PC-3 (cell line): ENCODE results near the gene DHRS11. TPM values are rescaled to one million over a fixed set of nuclear protein-coding genes. Genes with fewer than 3 reads are reported as not detected.

Experiments
- ATAC-seq: fragments of 200-7000 bp; cut with Tn5 transposase; 2 replicates; pipeline ENCODE4 v1.9.1; 2020; ENCODE audit warnings: mild to moderate bottlenecking, moderate library complexity
- BruUV-seq: library from RNA; stranded (reverse); fragments of 400-500 nt; replicated peaks from 2 replicates; lab custom pipeline; 2021; lab: Mats Ljungman, UMichigan
- CTCF ChIA-PET: fragments of 300-600 bp; sonication (Branson Sonifier 250); formaldehyde crosslinking; loops from one replicate; lab custom pipeline; 2022; ENCODE audit warnings: antibody characterized with exemption; lab: Charles Lee
- POLR2A ChIA-PET: fragments of 300-600 bp; sonication (Branson Sonifier 250); formaldehyde crosslinking; loops from one replicate; lab custom pipeline; 2022; ENCODE audit warnings: antibody characterized with exemption; ENCODE audit not compliant: unreplicated experiment; lab: Charles Lee
- DNase-seq: peaks from one replicate; pipeline ENCODE4 v3.0.0-alpha.2; 2015
- H2AFZ ChIP-seq: fragments of 300-600 bp; sonication (generic); 2 replicates; pipeline ENCODE4 v1.6.0; 2016; ENCODE audit warnings: antibody characterized with exemption, low read length
- H3F3A ChIP-seq: fragments of 300-600 bp; sonication (generic); one replicate; pipeline ENCODE4 v1.6.0; 2017; ENCODE audit warnings: antibody characterized with exemption, low read length, control low read depth, mild to moderate bottlenecking; ENCODE audit not compliant: unreplicated experiment
- H3K27ac ChIP-seq: fragments of 300-600 bp; sonication (generic); 2 replicates; pipeline ENCODE4 v1.5.1; 2016; ENCODE audit warnings: mild to moderate bottlenecking, low read length
- H3K27me3 ChIP-seq: fragments of 300-600 bp; sonication (generic); 2 replicates; pipeline ENCODE4 v1.6.1; 2016; ENCODE audit warnings: low read length, mixed read lengths
- H3K36me3 ChIP-seq: fragments of 300-600 bp; sonication (generic); 2 replicates; pipeline ENCODE4 v1.6.1; 2016; ENCODE audit warnings: low read depth, mixed run types, low read length, mixed read lengths
- H3K4me1 ChIP-seq: fragments of 300-600 bp; sonication (generic); 2 replicates; pipeline ENCODE4 v1.5.1; 2016; ENCODE audit warnings: low read length; ENCODE audit not compliant: insufficient read depth
- H3K4me2 ChIP-seq: fragments of 300-600 bp; sonication (generic); 2 replicates; pipeline ENCODE4 v1.6.0; 2016; ENCODE audit warnings: low read length
- H3K4me3 ChIP-seq: fragments of 300-600 bp; sonication (generic); 2 replicates; pipeline ENCODE4 v1.5.1; 2016; ENCODE audit warnings: mild to moderate bottlenecking, low read length, mixed read lengths
- H3K79me2 ChIP-seq: fragments of 300-600 bp; sonication (generic); 2 replicates; pipeline ENCODE4 v1.6.1; 2017; ENCODE audit warnings: low read length, mixed read lengths
- H3K9ac ChIP-seq: fragments of 300-600 bp; sonication (generic); 2 replicates; pipeline ENCODE4 v1.6.0; 2016; ENCODE audit warnings: mild to moderate bottlenecking, low read length
- H3K9me2 ChIP-seq: fragments of 300-600 bp; sonication (generic); replicated peaks from 2 replicates; pipeline ENCODE4 v1.6.1; 2016; ENCODE audit warnings: mixed run types, low read length, mixed read lengths
- H3K9me3 ChIP-seq: fragments of 300-600 bp; sonication (generic); 2 replicates; pipeline ENCODE4 v1.6.1; 2016; ENCODE audit warnings: low read length, mixed read lengths
- H4K20me1 ChIP-seq: fragments of 300-600 bp; sonication (generic); 2 replicates; pipeline ENCODE4 v1.6.1; 2016; ENCODE audit warnings: low read length, mixed read lengths
- CTCF ChIP-seq: fragments of 300-600 bp; sonication (generic); conservative IDR thresholded peaks from 2 replicates; pipeline ENCODE4 v1.5.1; 2017; ENCODE audit warnings: antibody characterized with exemption, low read depth, mild to moderate bottlenecking, low read length
- EZH2 ChIP-seq: fragments of 300-600 bp; sonication (generic); IDR thresholded peaks from one replicate; pipeline ENCODE4 v1.6.1; 2017; ENCODE audit warnings: antibody characterized with exemption, mild to moderate bottlenecking, low read length; ENCODE audit not compliant: unreplicated experiment
- EZH2phosphoT487 ChIP-seq: fragments of 300-600 bp; sonication (generic); IDR thresholded peaks from 2 replicates; pipeline ENCODE4 v1.6.1; 2018; ENCODE audit warnings: mild to moderate bottlenecking, antibody characterized with exemption, low read length, borderline replicate concordance
- intact Hi-C: fragments of 100-400 bp; cut with micrococcal nuclease; formaldehyde crosslinking; loops from 2 replicates; pipeline ENCODE4 v1.9.0; 2023
- total RNA-seq: library from RNA; depleted of rRNA; stranded (reverse); fragments of >200 nt; gene quantifications from 2 replicates; pipeline ENCODE4 v1.2.3, GENCODE V29; 2014

The DHRS11 gene
- total RNA-seq, 1 experiment from 2014 or later: 14.8 TPM

- CTCF ChIA-PET: no interaction called here
- intact Hi-C loops: no loop called here
- no peaks in the 10 kb centered on the region for H3K9me2 ChIP-seq
- no peak overlapping the region for H3K27ac ChIP-seq
- no peaks in the 10 kb centered on the region for H3F3A ChIP-seq
- DNase-seq (no peak), ATAC-seq (no peak)
- no TSS peak for BruUV-seq
- no peaks in the 10 kb centered on the region for H3K36me3 ChIP-seq
- H3K4me3 ChIP-seq: no peak overlapping the region
- no peaks in the 10 kb centered on the region for H4K20me1 ChIP-seq
- H3K4me1 ChIP-seq: no peaks in the 10 kb centered on the region
- no peak overlapping the region for H2AFZ ChIP-seq
- no peaks in the 10 kb centered on the region for H3K27me3 ChIP-seq
- no peaks in the 10 kb centered on the region for H3K9me3 ChIP-seq
- no peak overlapping the region for H3K4me2 ChIP-seq
- H3K9ac ChIP-seq: no peak overlapping the region
- POLR2A ChIA-PET: no interaction called here
- TF ChIP-seq CTCF (no peak), EZH2phosphoT487 (no peak), EZH2 (no peak)
- H3K79me2 ChIP-seq: no peaks in the 10 kb centered on the region
Observed at GRCh38 chr17:36611345-36612072, 19.8 kb downstream of the DHRS11 start.

- Histone ChIP-seq H3K4me1 (no peaks in the 10 kb centered on the region), H2AFZ (no peak overlapping the region), H3F3A (no peaks in the 10 kb centered on the region), H3K9ac (no peak overlapping the region), H3K4me3 (no peak overlapping the region), H3K27me3 (no peaks in the 10 kb centered on the region), H3K9me3 (no peaks in the 10 kb centered on the region), H3K27ac (no peak overlapping the region), H3K9me2 (no peaks in the 10 kb centered on the region), H3K4me2 (no peak overlapping the region), H4K20me1 (no peaks in the 10 kb centered on the region), H3K79me2 (no peaks in the 10 kb centered on the region), H3K36me3 (no peaks in the 10 kb centered on the region)
- CTCF ChIA-PET: no interaction called here
- no peak for TF ChIP-seq EZH2phosphoT487
- TF ChIP-seq CTCF: no peak
- no peak for TF ChIP-seq EZH2
- POLR2A ChIA-PET: no interaction called here
- intact Hi-C loops: no loop called here
- DNase-seq: no peak
- BruUV-seq: no TSS peak
- ATAC-seq: no peak
Observed at GRCh38 chr17:36612323-36612722, 20.6 kb downstream of the DHRS11 start.

GRCh38 chr17:36613155-36613554 is 21.5 kb downstream of the DHRS11 start:
- Histone ChIP-seq H3K27ac (no peak overlapping the region), H3K9me2 (no peaks in the 10 kb centered on the region), H3K36me3 (no peaks in the 10 kb centered on the region), H3F3A (no peaks in the 10 kb centered on the region), H3K79me2 (no peaks in the 10 kb centered on the region), H3K4me3 (no peak overlapping the region), H3K27me3 (no peaks in the 10 kb centered on the region), H4K20me1 (no peaks in the 10 kb centered on the region), H3K9me3 (no peaks in the 10 kb centered on the region), H3K4me1 (no peaks in the 10 kb centered on the region), H2AFZ (no peak overlapping the region), H3K9ac (no peak overlapping the region), H3K4me2 (no peak overlapping the region)
- DNase-seq (no peak), ATAC-seq (no peak)
- POLR2A ChIA-PET: no interaction called here
- CTCF ChIA-PET: no interaction called here
- intact Hi-C loops: no loop called here
- TF ChIP-seq CTCF (no peak), EZH2phosphoT487 (no peak), EZH2 (no peak)
- no TSS peak for BruUV-seq
